ENCODE data around the gene PLEK. TPM values are rescaled to one million over a fixed set of nuclear protein-coding genes. Genes with fewer than 3 reads are reported as not detected.

The PLEK gene
- total and polyA plus RNA-seq, 2 donors (not counting 3 experiments of a cell fraction or from before 2014, with no cell fraction given), result 0.03 to 0.11 TPM

GRCh38 chr2:68384485-68385107 lies 19.5 kb downstream of the PLEK start:
- Histone ChIP-seq H3K4me1 (ENCODE audit: control insufficient read depth, extremely low read depth, insufficient read depth, low read length) (no peaks in the 10 kb centered on the region), H3K27me3 (ENCODE audit: control insufficient read depth in 2 of 2, insufficient read depth in 2 of 2, low read length in 2 of 2) (peaks cover 12 to 28% of the 10 kb centered on the region in 2 experiments), H3K9ac (replicated peaks; ENCODE audit: extremely low read depth, insufficient read depth, low read length) (no peak overlapping the region), H3K79me2 (ENCODE audit: control insufficient read depth, insufficient read depth, low read length) (no peaks in the 10 kb centered on the region), H3K9me3 (replicated peaks; ENCODE audit: control insufficient read depth, insufficient read depth, low read length) (no peaks in the 10 kb centered on the region), H3K4me3 (replicated peaks in 1 of 3; ENCODE audit: insufficient read depth in 1 of 3, low read depth in 1 of 3, low read length in 3 of 3) (no peak overlapping the region), H4K20me1 (replicated peaks; ENCODE audit: control insufficient read depth, extremely low read depth, insufficient read depth, low read length) (no peaks in the 10 kb centered on the region), H3K27ac (ENCODE audit: insufficient read depth, low read depth, low read length) (no peak overlapping the region), H3K4me2 (ENCODE audit: insufficient read depth, low read length) (no peak overlapping the region), H2AFZ (ENCODE audit: low read depth, low read length) (no peak overlapping the region), H3K9me1 (replicated peaks; ENCODE audit: control insufficient read depth, extremely low read depth, insufficient read depth, low read length) (no peaks in the 10 kb centered on the region), H3K36me3 (ENCODE audit: control insufficient read depth in 2 of 2, extremely low read depth in 1 of 2, insufficient read depth in 2 of 2, low read length in 2 of 2) (no peaks in the 10 kb centered on the region)
- ChIA-PET CTCF (no interaction called here), POLR2A (no interaction called here)
- dilution Hi-C loops (cut with MboI; ENCODE audit: extremely low pct_ligation_motif_present, low sequenced_read_pairs), result no loop called here
- DNase-seq (ENCODE audit: low read depth, low spot score) (no peak), FAIRE-seq (no peak)
- intact Hi-C loops (cut with micrococcal nuclease), result no loop called here
- TF ChIP-seq POLR2A (IDR thresholded peaks at IDR 0.05; ENCODE audit: low read depth, low read length) (no peak), JUN (IDR thresholded peaks at IDR 0.05; ENCODE audit: borderline replicate concordance, insufficient read depth, insufficient read length, low read depth) (no peak), POLR2AphosphoS5 (IDR thresholded peaks at IDR 0.05; ENCODE audit: insufficient read depth, low read depth, low read length) (no peak), GATA2 (IDR thresholded peaks at IDR 0.05; ENCODE audit: insufficient read depth, insufficient read length, low read depth, low read length) (no peak), FOS (IDR thresholded peaks at IDR 0.05; ENCODE audit: borderline replicate concordance, insufficient read depth, low read length) (no peak), MYC (IDR thresholded peaks at IDR 0.05; ENCODE audit: low read depth, low read length) (no peak), EZH2 (IDR thresholded peaks at IDR 0.05; ENCODE audit: borderline replicate concordance, low read depth, low read length, severe bottlenecking) (no peak)
- TF ChIP-seq, protein P1, sequence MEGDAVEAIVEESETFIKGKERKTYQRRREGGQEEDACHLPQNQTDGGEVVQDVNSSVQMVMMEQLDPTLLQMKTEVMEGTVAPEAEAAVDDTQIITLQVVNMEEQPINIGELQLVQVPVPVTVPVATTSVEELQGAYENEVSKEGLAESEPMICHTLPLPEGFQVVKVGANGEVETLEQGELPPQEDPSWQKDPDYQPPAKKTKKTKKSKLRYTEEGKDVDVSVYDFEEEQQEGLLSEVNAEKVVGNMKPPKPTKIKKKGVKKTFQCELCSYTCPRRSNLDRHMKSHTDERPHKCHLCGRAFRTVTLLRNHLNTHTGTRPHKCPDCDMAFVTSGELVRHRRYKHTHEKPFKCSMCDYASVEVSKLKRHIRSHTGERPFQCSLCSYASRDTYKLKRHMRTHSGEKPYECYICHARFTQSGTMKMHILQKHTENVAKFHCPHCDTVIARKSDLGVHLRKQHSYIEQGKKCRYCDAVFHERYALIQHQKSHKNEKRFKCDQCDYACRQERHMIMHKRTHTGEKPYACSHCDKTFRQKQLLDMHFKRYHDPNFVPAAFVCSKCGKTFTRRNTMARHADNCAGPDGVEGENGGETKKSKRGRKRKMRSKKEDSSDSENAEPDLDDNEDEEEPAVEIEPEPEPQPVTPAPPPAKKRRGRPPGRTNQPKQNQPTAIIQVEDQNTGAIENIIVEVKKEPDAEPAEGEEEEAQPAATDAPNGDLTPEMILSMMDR (IDR thresholded peaks at IDR 0.05; ENCODE audit: extremely low read depth in 1 of 2, insufficient read depth in 1 of 2, low read depth in 1 of 2, low read length in 2 of 2), result no peak
- TF ChIP-seq, protein P2, sequence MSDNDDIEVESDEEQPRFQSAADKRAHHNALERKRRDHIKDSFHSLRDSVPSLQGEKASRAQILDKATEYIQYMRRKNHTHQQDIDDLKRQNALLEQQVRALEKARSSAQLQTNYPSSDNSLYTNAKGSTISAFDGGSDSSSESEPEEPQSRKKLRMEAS (IDR thresholded peaks at IDR 0.05; ENCODE audit: insufficient read depth, insufficient read length), result no peak
- no TSS peak for BruUV-seq (replicated peaks)
